Peyer's patch (tissue), 4 donors: ENCODE measurements around the gene ACCS.

Source experiments
- CTCF ChIP-seq, 6 experiments: fragments of 450-650 bp in 4 of 6; fragments of 200-600 bp in 2 of 6; sonication (generic) in 1 of 6; IDR thresholded peaks; one replicate each; pipeline ENCODE4 v1.5.1; 2017 to 2019; ENCODE audit warnings: antibody characterized with exemption in 6 of 6, mild to moderate bottlenecking in 3 of 6, moderate library complexity in 1 of 6
- POLR2A ChIP-seq, 2 donors: fragments of 450-650 bp; IDR thresholded peaks; one replicate each; pipeline ENCODE4 v1.5.1; 2017; ENCODE audit warnings: antibody characterized with exemption in 2 of 2, mild to moderate bottlenecking in 2 of 2, moderate library complexity in 2 of 2

- no peak for TF ChIP-seq CTCF (IDR thresholded peaks at IDR 0.05)
- TF ChIP-seq POLR2A (IDR thresholded peaks at IDR 0.05): no peak
Observed at GRCh38 chr11:44101098-44101497, 35.0 kb downstream of the ACCS start.
